NB4 (cell line): ENCODE data around the gene PHKB.

Experiments
- MYC ChIP-seq: IDR thresholded peaks from 2 replicates; pipeline ENCODE4 v1.6.1; 2011; ENCODE audit warnings: low read depth, low read length
- POLR2A ChIP-seq: IDR thresholded peaks from 2 replicates; pipeline ENCODE4 v1.6.1; 2011; ENCODE audit warnings: mild to moderate bottlenecking; ENCODE audit not compliant: insufficient read length; ENCODE audit errors: extremely low read depth
- TF ChIP-seq, protein P1 (sequence below): IDR thresholded peaks from one replicate; pipeline ENCODE4 v1.5.1; 2012; ENCODE audit warnings: low read depth, low read length
- TF ChIP-seq, protein P2 (sequence below): IDR thresholded peaks from 2 replicates; pipeline ENCODE4 v1.6.1; 2011; ENCODE audit warnings: low read depth, low read length

DNA sequence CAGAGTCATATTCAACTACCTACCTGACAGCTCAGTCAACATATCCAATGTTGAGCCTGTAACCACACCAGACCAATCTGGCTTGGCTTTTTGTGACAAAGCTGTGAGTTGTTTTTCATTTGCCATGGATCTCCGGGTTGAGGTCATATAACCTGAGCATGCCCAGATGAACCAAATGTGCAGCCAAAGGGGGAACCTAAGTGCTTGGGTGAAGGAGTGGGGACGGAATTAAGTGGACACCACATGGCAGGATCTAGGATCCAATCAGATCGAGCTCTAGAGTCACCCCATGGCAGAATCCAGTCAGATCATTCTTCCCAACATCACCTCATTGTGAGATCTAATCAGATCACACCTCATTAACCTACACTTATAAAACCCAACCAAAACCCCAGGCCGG, 258.6 kb downstream of the PHKB start:
- TF ChIP-seq, protein P1, sequence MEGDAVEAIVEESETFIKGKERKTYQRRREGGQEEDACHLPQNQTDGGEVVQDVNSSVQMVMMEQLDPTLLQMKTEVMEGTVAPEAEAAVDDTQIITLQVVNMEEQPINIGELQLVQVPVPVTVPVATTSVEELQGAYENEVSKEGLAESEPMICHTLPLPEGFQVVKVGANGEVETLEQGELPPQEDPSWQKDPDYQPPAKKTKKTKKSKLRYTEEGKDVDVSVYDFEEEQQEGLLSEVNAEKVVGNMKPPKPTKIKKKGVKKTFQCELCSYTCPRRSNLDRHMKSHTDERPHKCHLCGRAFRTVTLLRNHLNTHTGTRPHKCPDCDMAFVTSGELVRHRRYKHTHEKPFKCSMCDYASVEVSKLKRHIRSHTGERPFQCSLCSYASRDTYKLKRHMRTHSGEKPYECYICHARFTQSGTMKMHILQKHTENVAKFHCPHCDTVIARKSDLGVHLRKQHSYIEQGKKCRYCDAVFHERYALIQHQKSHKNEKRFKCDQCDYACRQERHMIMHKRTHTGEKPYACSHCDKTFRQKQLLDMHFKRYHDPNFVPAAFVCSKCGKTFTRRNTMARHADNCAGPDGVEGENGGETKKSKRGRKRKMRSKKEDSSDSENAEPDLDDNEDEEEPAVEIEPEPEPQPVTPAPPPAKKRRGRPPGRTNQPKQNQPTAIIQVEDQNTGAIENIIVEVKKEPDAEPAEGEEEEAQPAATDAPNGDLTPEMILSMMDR: no peak
- TF ChIP-seq MYC (no peak), POLR2A (no peak)
- TF ChIP-seq, protein P2, sequence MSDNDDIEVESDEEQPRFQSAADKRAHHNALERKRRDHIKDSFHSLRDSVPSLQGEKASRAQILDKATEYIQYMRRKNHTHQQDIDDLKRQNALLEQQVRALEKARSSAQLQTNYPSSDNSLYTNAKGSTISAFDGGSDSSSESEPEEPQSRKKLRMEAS: no peak
